K562 (cell line): ENCODE measurements around the gene PUS10. TPM values are rescaled to one million over a fixed set of nuclear protein-coding genes. Genes with fewer than 3 reads are reported as not detected.

ENCODE experiments used
- ATAC-seq: fragments of 200-7000 bp; cut with Tn5 transposase; 3 replicates; pipeline ENCODE4 v1.9.1; 2020; ENCODE audit warnings: moderate library complexity
- BruUV-seq: library from RNA; stranded (reverse); fragments of 400-500 nt; replicated peaks from 2 replicates; lab custom pipeline; 2021; lab: Mats Ljungman, UMichigan
- CTCF ChIA-PET: fragments of 300-600 bp; formaldehyde crosslinking; extraction: SDS; loops from one replicate; lab custom pipeline; 2021; ENCODE audit warnings: low intra/inter-chr PET ratio; lab: Yijun Ruan, JAX
- POLR2A ChIA-PET: fragments of 300-600, 350-650 bp; sonication (Branson Sonifier 250); formaldehyde crosslinking; extraction: SDS; loops from one replicate; lab custom pipeline; 2021; ENCODE audit warnings: antibody characterized with exemption, inconsistent platforms; lab: Yijun Ruan, JAX
- DNase-seq, 4 experiments: peaks; one replicate each; pipeline versions ENCODE4 v3.0.0 to v3.0.0-alpha.2; 2011 to 2018; ENCODE audit warnings: low spot score in 3 of 4, mixed read lengths in 3 of 4; ENCODE audit errors: extremely low read depth in 1 of 4
- FAIRE-seq: peaks from 2 replicates; lab custom pipeline; 2011; peaks lifted over from hg19 to GRCh38; lab: Jason Lieb, UNC
- H2AFZ ChIP-seq: 2 replicates; pipeline ENCODE4 v1.6.0; 2011; ENCODE audit warnings: low read depth, low read length, control low read depth, inconsistent platforms
- H3K27ac ChIP-seq: fragments of 200-600 bp; 3 replicates; pipeline ENCODE4 v1.8.0; 2011; ENCODE audit warnings: low read depth, mild to moderate bottlenecking, control low read depth, inconsistent platforms, low read length, moderate library complexity, mixed read lengths; ENCODE audit errors: extremely low read depth
- H3K27me3 ChIP-seq, 2 experiments: fragments of 300-600 bp in 1 of 2; 2 replicates in 1 of 2; 3 replicates in 1 of 2; pipeline versions ENCODE4 v1.6.0 to v1.8.0; 2011; ENCODE audit warnings: inconsistent platforms in 2 of 2, low read length in 2 of 2, mild to moderate bottlenecking in 1 of 2, mixed read lengths in 1 of 2, moderate library complexity in 1 of 2; ENCODE audit not compliant: control insufficient read depth in 2 of 2, insufficient read depth in 2 of 2
- H3K36me3 ChIP-seq: fragments of 300-600 bp; 3 replicates; pipeline ENCODE4 v1.8.0; 2011; ENCODE audit warnings: mild to moderate bottlenecking, low read length, inconsistent platforms; ENCODE audit not compliant: control insufficient read depth, insufficient read depth
- H3K4me1 ChIP-seq, 2 experiments: fragments of 200-600 bp in 1 of 2; replicated peaks in 1 of 2; 2 replicates in 1 of 2; 3 replicates in 1 of 2; pipeline versions ENCODE4 v1.5.1 to v1.8.0; 2011; ENCODE audit warnings: inconsistent platforms in 2 of 2, low read length in 2 of 2, mild to moderate bottlenecking in 1 of 2, mixed read lengths in 1 of 2, moderate library complexity in 1 of 2; ENCODE audit not compliant: control insufficient read depth in 2 of 2, insufficient read depth in 2 of 2
- H3K4me2 ChIP-seq: 2 replicates; pipeline ENCODE4 v1.6.1; 2011; ENCODE audit warnings: low read length, control low read depth, inconsistent platforms, mixed read lengths; ENCODE audit not compliant: insufficient read depth
- H3K4me3 ChIP-seq: fragments of 200-600 bp; sonication (generic), shearing (Covaris generic); 2 replicates; pipeline ENCODE4 v1.5.1; 2016; ENCODE audit warnings: control low read depth, inconsistent platforms
- H3K79me2 ChIP-seq: fragments of 200-600 bp; 3 replicates; pipeline ENCODE4 v1.8.0; 2011; ENCODE audit warnings: low read length, inconsistent platforms; ENCODE audit not compliant: control insufficient read depth, insufficient read depth
- H3K9ac ChIP-seq, 2 experiments: 2 replicates each; pipeline versions ENCODE4 v1.6.0 to v1.6.1; 2011; ENCODE audit warnings: low read depth in 2 of 2, low read length in 2 of 2, control low read depth in 1 of 2, inconsistent platforms in 1 of 2, mild to moderate bottlenecking in 1 of 2, mixed read lengths in 1 of 2; ENCODE audit not compliant: insufficient read depth in 1 of 2
- H3K9me1 ChIP-seq: one replicate; pipeline ENCODE4 v1.6.0; 2011; ENCODE audit warnings: inconsistent platforms, mild to moderate bottlenecking, low read length, moderate library complexity; ENCODE audit not compliant: control insufficient read depth, insufficient read depth
- H3K9me3 ChIP-seq: replicated peaks from 2 replicates; pipeline ENCODE4 v1.5.1; 2011; ENCODE audit warnings: low read depth, low read length, inconsistent platforms; ENCODE audit not compliant: control insufficient read depth, insufficient read depth
- H4K20me1 ChIP-seq: replicated peaks from 2 replicates; pipeline ENCODE4 v1.6.1; 2011; ENCODE audit warnings: low read length, inconsistent platforms, mixed read lengths; ENCODE audit not compliant: control insufficient read depth, insufficient read depth
- CC2D1A ChIP-seq: fragments of 450-650 bp; IDR thresholded peaks from 2 replicates; pipeline ENCODE4 v1.6.1; 2017; ENCODE audit warnings: mild to moderate bottlenecking
- CREM ChIP-seq: IDR thresholded peaks from 2 replicates; pipeline ENCODE4 v1.6.1; 2014; ENCODE audit warnings: antibody characterized with exemption, low read depth
- ELF2 ChIP-seq: fragments of 250-450 bp; sonication (Bioruptor Pico); IDR thresholded peaks from 2 replicates; pipeline ENCODE4 v1.5.0; 2021; ENCODE audit warnings: mild to moderate bottlenecking
- GTF2E2 ChIP-seq: fragments of 200-800 bp; sonication (Bioruptor generic); IDR thresholded peaks from 2 replicates; pipeline ENCODE4 v1.6.1; 2016; ENCODE audit warnings: missing genetic modification characterization, missing compliant biosample characterization
- MED1 ChIP-seq: sonication (generic); formaldehyde crosslinking; IDR thresholded peaks from 2 replicates; pipeline ENCODE4 v1.8.1; 2023; ENCODE audit warnings: missing genetic modification reagents, borderline replicate concordance
- SIN3B ChIP-seq: fragments of 450-650 bp; IDR thresholded peaks from 2 replicates; pipeline ENCODE4 v1.6.1; 2017; ENCODE audit warnings: low read depth, mild to moderate bottlenecking, moderate library complexity
- SMARCA4 ChIP-seq: fragments of 450-650 bp; IDR thresholded peaks from 2 replicates; pipeline ENCODE4 v1.6.1; 2016
- SP2 ChIP-seq: IDR thresholded peaks from 2 replicates; pipeline ENCODE4 v1.6.1; 2011; ENCODE audit warnings: mild to moderate bottlenecking, low read depth, low read length, moderate library complexity; ENCODE audit not compliant: poor library complexity, severe bottlenecking; ENCODE audit errors: extremely low read depth
- ZNF165 ChIP-seq: fragments of 250-450 bp; sonication (Bioruptor Pico); IDR thresholded peaks from 2 replicates; pipeline ENCODE4 v1.4.0; 2020; ENCODE audit warnings: borderline replicate concordance
- ZNF239 ChIP-seq: fragments of 250-450 bp; sonication (Bioruptor Pico); IDR thresholded peaks from 2 replicates; pipeline ENCODE4 v1.4.0; 2020; ENCODE audit warnings: mild to moderate bottlenecking
- ZNF444 ChIP-seq: fragments of 250-450 bp; sonication (Bioruptor Pico); IDR thresholded peaks from 2 replicates; pipeline ENCODE4 v1.4.0; 2020; ENCODE audit warnings: mild to moderate bottlenecking, moderate library complexity
- ZNF780A ChIP-seq: fragments of 250-450 bp; sonication (Bioruptor Pico); IDR thresholded peaks from 2 replicates; pipeline ENCODE4 v1.5.0; 2021; ENCODE audit warnings: mild to moderate bottlenecking
- ZNF830 ChIP-seq: fragments of 250-450 bp; sonication (Bioruptor Pico); IDR thresholded peaks from 2 replicates; pipeline ENCODE4 v1.5.0; 2021; ENCODE audit warnings: mild to moderate bottlenecking
- WGBS: fragments of 100-300 bp; shearing (Covaris generic); methylation state at CpG from one replicate; pipeline ENCODE4 v1.1.6; 2016; ENCODE audit warnings: low coverage, mixed read lengths; ENCODE audit not compliant: insufficient coverage; ENCODE audit errors: missing lambda C conversion rate; 5-methylcytosine and 5-hydroxymethylcytosine counted together
- in situ Hi-C: fragments of 300-500 bp; cut with MboI; formaldehyde crosslinking; loops from 4 replicates; pipeline ENCODE4 v1.15.0; 2018; ENCODE audit warnings: inconsistent platforms, mixed read lengths
- intact Hi-C: fragments of 100-400 bp; cut with micrococcal nuclease; formaldehyde crosslinking; loops from 2 replicates; pipeline ENCODE4 v1.14.2; 2022
- polyA plus RNA-seq, 8 experiments: library from polyadenylated mRNA; depleted of rRNA in 4 of 8; stranded (reverse) in 5 of 8; unstranded in 3 of 8; fragments of >200 nt; fragmentation: Nextera tagmentation in 2 of 8; fragmentation: Illumina TruSeq in 1 of 8; extraction: Ambion mirVana in 2 of 8; extraction: Trizol in 1 of 8; gene quantifications; 2 replicates each; pipeline versions ENCODE4 v1.2.1 to v1.2.3, GENCODE V29; 2011 to 2014; ENCODE audit warnings: inconsistent platforms in 1 of 8, missing spikeins in 1 of 8
- total RNA-seq, 7 experiments: library from RNA; depleted of rRNA in 6 of 7; stranded (reverse); fragments of >200 nt in 6 of 7; fragmentation: Illumina TruSeq in 2 of 7; extraction: Trizol in 2 of 7; gene quantifications; 2 replicates each; pipeline versions ENCODE4 v1.2.1 to v1.2.3, GENCODE V29; 2011 to 2021; ENCODE audit warnings: low replicate concordance in 1 of 7
- TF ChIP-seq, protein P1 (sequence below): fragments of 200-800 bp; sonication (Bioruptor generic); IDR thresholded peaks from 2 replicates; pipeline ENCODE4 v1.6.1; 2017; ENCODE audit warnings: missing genetic modification characterization, missing compliant biosample characterization
- TF ChIP-seq, protein P2 (sequence below), 2 experiments: fragments of 150-350 bp in 1 of 2; IDR thresholded peaks; 2 replicates each; pipeline ENCODE4 v1.6.1; 2012 to 2016; ENCODE audit warnings: low read depth in 2 of 2, low read length in 2 of 2, mild to moderate bottlenecking in 1 of 2, moderate library complexity in 1 of 2

PUS10 gene
- total and polyA plus RNA-seq, 9 of the 15 experiments (the other 6 are each of a cell fraction or from before 2014, with no cell fraction given), result 5.0 to 10.7 (median 7.6) TPM

DNA sequence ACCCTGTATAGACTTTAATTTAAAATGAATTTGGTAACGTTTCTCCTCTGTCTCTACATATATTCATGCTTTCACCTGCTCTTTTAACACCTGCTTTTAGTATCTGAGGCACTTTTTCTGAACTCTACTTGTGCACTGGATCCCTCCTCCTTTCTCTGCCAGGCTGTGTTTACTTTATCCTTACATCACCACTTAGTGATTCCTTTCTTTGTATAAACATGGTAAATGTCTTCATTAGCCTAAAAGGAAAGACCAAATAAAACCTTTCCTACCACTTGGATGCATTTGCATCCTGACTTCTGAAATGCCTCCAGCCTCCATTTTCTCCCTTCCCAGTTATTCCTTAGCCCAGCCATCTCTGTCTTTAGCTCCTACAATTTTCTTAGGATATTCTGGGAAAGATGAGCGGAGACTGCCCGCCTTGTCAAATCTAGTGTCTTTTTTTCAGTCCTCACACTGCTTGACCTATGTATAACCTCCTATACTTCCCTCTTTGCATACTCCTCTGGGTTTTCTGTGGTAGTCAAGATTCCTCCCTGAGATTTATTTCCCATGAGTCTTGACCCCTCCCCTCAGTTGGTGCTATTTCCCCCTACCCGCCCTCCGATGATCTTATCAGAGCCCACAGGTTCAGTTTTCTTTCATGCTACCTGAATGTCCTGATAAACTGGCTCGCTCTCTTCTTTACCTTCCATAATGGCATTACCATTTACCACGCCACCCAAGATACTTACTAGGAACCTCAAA lies 91.9 kb downstream of the PUS10 start:
- BruUV-seq, result no TSS peak
- no peaks in the 10 kb centered on the region for H4K20me1 ChIP-seq
- H3K9me1 ChIP-seq, result no peaks in the 10 kb centered on the region
- no peak for DNase-seq
- H3K4me2 ChIP-seq, result no peak overlapping the region
- H3K9ac ChIP-seq, result no peak overlapping the region
- no peaks in the 10 kb centered on the region for H3K27me3 ChIP-seq
- ChIA-PET POLR2A (interaction anchor here (1.6 kb wide), 1 partner anchor 11 kb away, joined by 5 read pairs; no protein-coding TSS in a partner anchor), CTCF (no interaction called here)
- no peaks in the 10 kb centered on the region for H3K9me3 ChIP-seq
- no peak overlapping the region for H3K4me3 ChIP-seq
- H3K79me2 ChIP-seq, result no peaks in the 10 kb centered on the region
- TF ChIP-seq CC2D1A, result no peak
- TF ChIP-seq ZNF165 (CRISPR knock-in tag), result no peak
- TF ChIP-seq ELF2 (CRISPR knock-in tag), result no peak
- TF ChIP-seq GTF2E2 (tag), result no peak
- TF ChIP-seq SMARCA4, result no peak
- TF ChIP-seq, protein P1, sequence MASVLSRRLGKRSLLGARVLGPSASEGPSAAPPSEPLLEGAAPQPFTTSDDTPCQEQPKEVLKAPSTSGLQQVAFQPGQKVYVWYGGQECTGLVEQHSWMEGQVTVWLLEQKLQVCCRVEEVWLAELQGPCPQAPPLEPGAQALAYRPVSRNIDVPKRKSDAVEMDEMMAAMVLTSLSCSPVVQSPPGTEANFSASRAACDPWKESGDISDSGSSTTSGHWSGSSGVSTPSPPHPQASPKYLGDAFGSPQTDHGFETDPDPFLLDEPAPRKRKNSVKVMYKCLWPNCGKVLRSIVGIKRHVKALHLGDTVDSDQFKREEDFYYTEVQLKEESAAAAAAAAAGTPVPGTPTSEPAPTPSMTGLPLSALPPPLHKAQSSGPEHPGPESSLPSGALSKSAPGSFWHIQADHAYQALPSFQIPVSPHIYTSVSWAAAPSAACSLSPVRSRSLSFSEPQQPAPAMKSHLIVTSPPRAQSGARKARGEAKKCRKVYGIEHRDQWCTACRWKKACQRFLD, result no peak
- TF ChIP-seq, protein P2, sequence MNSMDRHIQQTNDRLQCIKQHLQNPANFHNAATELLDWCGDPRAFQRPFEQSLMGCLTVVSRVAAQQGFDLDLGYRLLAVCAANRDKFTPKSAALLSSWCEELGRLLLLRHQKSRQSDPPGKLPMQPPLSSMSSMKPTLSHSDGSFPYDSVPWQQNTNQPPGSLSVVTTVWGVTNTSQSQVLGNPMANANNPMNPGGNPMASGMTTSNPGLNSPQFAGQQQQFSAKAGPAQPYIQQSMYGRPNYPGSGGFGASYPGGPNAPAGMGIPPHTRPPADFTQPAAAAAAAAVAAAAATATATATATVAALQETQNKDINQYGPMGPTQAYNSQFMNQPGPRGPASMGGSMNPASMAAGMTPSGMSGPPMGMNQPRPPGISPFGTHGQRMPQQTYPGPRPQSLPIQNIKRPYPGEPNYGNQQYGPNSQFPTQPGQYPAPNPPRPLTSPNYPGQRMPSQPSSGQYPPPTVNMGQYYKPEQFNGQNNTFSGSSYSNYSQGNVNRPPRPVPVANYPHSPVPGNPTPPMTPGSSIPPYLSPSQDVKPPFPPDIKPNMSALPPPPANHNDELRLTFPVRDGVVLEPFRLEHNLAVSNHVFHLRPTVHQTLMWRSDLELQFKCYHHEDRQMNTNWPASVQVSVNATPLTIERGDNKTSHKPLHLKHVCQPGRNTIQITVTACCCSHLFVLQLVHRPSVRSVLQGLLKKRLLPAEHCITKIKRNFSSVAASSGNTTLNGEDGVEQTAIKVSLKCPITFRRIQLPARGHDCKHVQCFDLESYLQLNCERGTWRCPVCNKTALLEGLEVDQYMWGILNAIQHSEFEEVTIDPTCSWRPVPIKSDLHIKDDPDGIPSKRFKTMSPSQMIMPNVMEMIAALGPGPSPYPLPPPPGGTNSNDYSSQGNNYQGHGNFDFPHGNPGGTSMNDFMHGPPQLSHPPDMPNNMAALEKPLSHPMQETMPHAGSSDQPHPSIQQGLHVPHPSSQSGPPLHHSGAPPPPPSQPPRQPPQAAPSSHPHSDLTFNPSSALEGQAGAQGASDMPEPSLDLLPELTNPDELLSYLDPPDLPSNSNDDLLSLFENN (IDR thresholded peaks at IDR 0.05; ENCODE audit: low read depth in 2 of 2, low read length in 2 of 2), result no peak
- no peak for TF ChIP-seq SIN3B
- TF ChIP-seq MED1, result no peak
- TF ChIP-seq CREM, result no peak
- no peak for TF ChIP-seq ZNF444
- no peak for TF ChIP-seq ZNF780A (CRISPR knock-in tag)
- TF ChIP-seq ZNF239 (CRISPR knock-in tag), result no peak
- TF ChIP-seq SP2, result no peak
- TF ChIP-seq ZNF830 (CRISPR knock-in tag), result no peak
- H2AFZ ChIP-seq, result no peak overlapping the region
- 79% methylated on average over 7 of the region's 7 CpGs for WGBS
- H3K27ac ChIP-seq, result no peak overlapping the region
- FAIRE-seq, result no peak
- intact Hi-C loops, result no loop called here
- in situ Hi-C loops, result no loop called here
- no peak for ATAC-seq
- H3K36me3 ChIP-seq, result peaks cover 48% of the 10 kb centered on the region
- no peaks in the 10 kb centered on the region for H3K4me1 ChIP-seq
